Mucosa of rectum (tissue), 2 donors: ENCODE data around the gene PRRT3.

Experiments used
- H3K27ac ChIP-seq, 2 donors: one replicate each; pipeline ENCODE4 v1.7.0; 2013; ENCODE audit warnings: inconsistent platforms in 2 of 2, low read depth in 2 of 2, low read length in 2 of 2
- H3K27me3 ChIP-seq, 2 donors: one replicate each; pipeline ENCODE4 v1.7.0; 2013; ENCODE audit warnings: low read length in 2 of 2; ENCODE audit not compliant: control insufficient read depth in 2 of 2, insufficient read depth in 2 of 2
- H3K36me3 ChIP-seq, 2 donors: one replicate each; pipeline ENCODE4 v1.7.0; 2013; ENCODE audit warnings: low read length in 2 of 2; ENCODE audit not compliant: control insufficient read depth in 2 of 2, insufficient read depth in 2 of 2
- H3K4me1 ChIP-seq, 2 donors: one replicate each; pipeline ENCODE4 v1.7.0; 2013; ENCODE audit warnings: low read length in 2 of 2, mild to moderate bottlenecking in 1 of 2; ENCODE audit not compliant: control insufficient read depth in 2 of 2, insufficient read depth in 2 of 2
- H3K4me3 ChIP-seq, 2 donors: one replicate each; pipeline ENCODE4 v1.7.0; 2013; ENCODE audit warnings: low read length in 2 of 2
- H3K9ac ChIP-seq, 2 donors: one replicate each; pipeline ENCODE4 v1.7.0; 2013; ENCODE audit warnings: low read length in 2 of 2, low read depth in 1 of 2, mild to moderate bottlenecking in 1 of 2
- H3K9me3 ChIP-seq, 2 donors: one replicate each; pipeline ENCODE4 v1.7.0; 2013; ENCODE audit warnings: low read length in 2 of 2; ENCODE audit not compliant: control insufficient read depth in 2 of 2
- donor health status: healthy.
- donor health status: Normal muscosa, but diverticular disease.

The PRRT3 gene

GRCh38 chr3:9912294-9912935, 39.8 kb downstream of the PRRT3 start:
- H3K27me3 ChIP-seq: no peaks in the 10 kb centered on the region
- H3K27ac ChIP-seq: no peak overlapping the region
- H3K9ac ChIP-seq: no peak overlapping the region
- H3K4me3 ChIP-seq: no peak overlapping the region
- peaks cover 27 to 28% of the 10 kb centered on the region in 2 donors for H3K4me1 ChIP-seq
- no peaks in the 10 kb centered on the region for H3K9me3 ChIP-seq
- peaks cover 27 to 33% of the 10 kb centered on the region in 2 donors for H3K36me3 ChIP-seq

DNA sequence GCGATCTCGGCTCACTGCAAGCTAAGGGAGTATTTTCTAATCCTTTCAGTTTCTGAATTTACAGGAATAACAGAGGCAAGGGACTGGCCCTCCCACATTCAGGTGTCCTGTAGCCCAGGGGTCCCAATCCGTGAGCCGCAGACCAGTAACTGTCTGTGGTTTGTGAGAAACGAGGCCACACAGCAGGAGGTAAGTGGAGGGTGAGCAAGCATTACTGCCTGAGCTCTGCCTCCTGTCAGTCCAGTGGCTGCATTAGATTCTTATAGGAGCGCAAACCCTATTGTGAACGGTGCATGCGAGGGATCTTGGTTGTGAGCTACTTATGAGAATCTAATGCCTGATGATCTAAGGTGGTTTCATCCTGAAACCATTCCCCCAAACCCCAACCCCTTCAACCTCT, 40.3 kb downstream of the PRRT3 start:
- Histone ChIP-seq H3K9me3 (no peaks in the 10 kb centered on the region), H3K27me3 (no peaks in the 10 kb centered on the region), H3K36me3 (peaks cover 29 to 37% of the 10 kb centered on the region in 2 donors), H3K27ac (no peak overlapping the region), H3K9ac (no peak overlapping the region), H3K4me1 (peaks cover 23 to 25% of the 10 kb centered on the region in 2 donors), H3K4me3 (no peak overlapping the region)

DNA sequence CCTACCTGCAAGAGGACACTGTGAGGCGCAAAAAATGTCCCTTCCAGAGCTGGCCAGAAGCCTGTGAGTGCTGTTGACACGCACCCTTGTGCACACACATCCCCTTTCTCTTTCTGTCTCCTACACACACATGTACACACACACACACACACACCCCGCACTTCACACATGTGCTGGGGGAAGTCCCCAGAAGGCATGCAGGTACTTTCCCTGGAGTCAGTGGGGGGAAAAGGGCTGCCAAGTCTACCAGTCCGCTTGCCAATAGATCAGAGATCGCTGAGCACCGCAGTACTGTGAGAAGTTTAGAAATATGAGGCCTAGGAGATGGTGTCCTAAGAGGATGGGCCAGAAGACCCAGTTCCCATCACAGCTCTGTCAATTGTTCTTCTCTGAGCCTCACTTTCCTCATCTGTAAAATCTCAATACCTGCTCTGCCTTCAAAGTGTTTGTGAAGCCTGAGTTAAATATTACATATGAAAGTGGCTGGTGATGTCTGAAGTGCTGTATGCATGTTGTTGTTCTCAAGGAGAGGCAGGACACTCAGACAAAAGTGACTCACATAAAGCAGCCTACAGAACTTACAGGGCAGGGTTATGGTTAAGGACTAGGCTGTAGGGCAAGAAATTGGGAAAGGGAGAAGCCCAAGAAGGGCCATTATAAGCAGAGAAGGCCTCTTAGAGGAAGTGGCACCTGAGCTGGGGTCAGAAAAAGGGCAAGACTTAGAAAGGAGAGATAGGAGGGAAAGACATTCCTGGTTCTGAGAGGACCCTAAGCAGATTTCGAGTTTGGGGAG, 42.8 kb downstream of the PRRT3 start:
- Histone ChIP-seq H3K4me1 (peaks cover 2 to 9% of the 10 kb centered on the region in 2 donors), H3K9ac (no peak overlapping the region), H3K27me3 (no peaks in the 10 kb centered on the region), H3K27ac (no peak overlapping the region), H3K9me3 (no peaks in the 10 kb centered on the region), H3K4me3 (no peak overlapping the region), H3K36me3 (peaks cover 36 to 44% of the 10 kb centered on the region in 2 donors)

DNA sequence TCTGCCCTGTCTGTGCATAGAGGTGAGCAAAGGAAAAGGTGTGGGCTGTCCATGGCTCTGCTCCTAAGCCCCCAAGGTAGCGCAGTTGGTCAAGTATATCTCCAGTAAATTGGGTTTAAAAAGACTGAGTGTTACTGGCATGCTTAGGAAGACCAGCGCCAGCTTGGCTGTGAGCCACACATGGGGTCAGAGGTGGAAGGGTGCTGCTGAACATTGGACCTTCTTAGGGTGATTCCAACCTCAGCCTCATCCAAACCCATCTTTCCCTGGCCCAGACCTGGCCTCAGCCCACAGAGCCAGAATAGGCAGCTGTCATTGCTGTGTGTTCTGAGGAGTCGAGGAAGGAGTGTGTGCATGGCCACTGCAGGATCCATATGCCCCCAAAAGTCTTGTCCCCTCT, 43.9 kb downstream of the PRRT3 start:
- H3K4me3 ChIP-seq: no peak overlapping the region
- H3K9ac ChIP-seq: no peak overlapping the region
- peaks cover 36 to 44% of the 10 kb centered on the region in 2 donors for H3K36me3 ChIP-seq
- H3K4me1 ChIP-seq: peaks cover 4 to 8% of the 10 kb centered on the region in 2 donors
- no peaks in the 10 kb centered on the region for H3K9me3 ChIP-seq
- H3K27ac ChIP-seq: no peak overlapping the region
- no peaks in the 10 kb centered on the region for H3K27me3 ChIP-seq

GRCh38 chr3:9906480-9906879, 45.7 kb downstream of the PRRT3 start:
- H3K4me1 ChIP-seq: peaks cover 15 to 23% of the 10 kb centered on the region in 2 donors
- peaks cover 25 to 37% of the 10 kb centered on the region in 2 donors for H3K36me3 ChIP-seq
- no peak overlapping the region for H3K4me3 ChIP-seq
- H3K27ac ChIP-seq: no peak overlapping the region
- no peak overlapping the region for H3K9ac ChIP-seq
- H3K9me3 ChIP-seq: no peaks in the 10 kb centered on the region
- H3K27me3 ChIP-seq: no peaks in the 10 kb centered on the region

DNA sequence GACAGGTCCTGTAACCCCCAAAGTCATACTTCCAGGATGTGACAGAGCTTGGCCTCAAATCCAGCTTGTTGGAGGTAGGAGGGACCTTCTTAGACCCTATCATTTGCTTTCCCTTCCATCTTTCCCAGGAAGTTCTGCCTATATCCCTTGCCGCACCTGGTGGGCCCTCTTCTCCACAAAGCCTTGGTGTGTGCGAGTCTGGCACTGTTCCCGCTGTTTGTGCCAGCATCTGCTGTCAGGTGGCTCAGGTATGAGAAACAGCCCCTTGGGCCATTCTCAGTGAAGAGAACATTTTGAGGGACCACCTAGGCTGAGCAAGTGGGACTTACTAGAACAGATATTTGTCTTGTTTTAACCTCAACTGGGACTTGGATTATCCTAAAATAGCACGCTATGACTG, 48.3 kb downstream of the PRRT3 start:
- peak overlapping the region; percentile 88 to 91 for H3K9ac ChIP-seq
- H3K36me3 ChIP-seq: peaks cover 23 to 26% of the 10 kb centered on the region in 2 donors
- H3K4me3 ChIP-seq: peak overlapping the region; percentile 77 to 87
- no peaks in the 10 kb centered on the region for H3K27me3 ChIP-seq
- H3K9me3 ChIP-seq: no peaks in the 10 kb centered on the region
- peak overlapping the region in 1 of 2 donors; percentile 82 for H3K27ac ChIP-seq
- peaks cover 24 to 40% of the 10 kb centered on the region in 2 donors for H3K4me1 ChIP-seq

GRCh38 chr3:9903238-9903624, 49.0 kb downstream of the PRRT3 start:
- H3K36me3 ChIP-seq: peaks cover 16 to 20% of the 10 kb centered on the region in 2 donors
- peaks cover 31 to 47% of the 10 kb centered on the region in 2 donors for H3K4me1 ChIP-seq
- peak overlapping the region; percentile 82 to 88 for H3K27ac ChIP-seq
- H3K4me3 ChIP-seq: peak overlapping the region; percentile 77 to 87
- no peaks in the 10 kb centered on the region for H3K27me3 ChIP-seq
- no peaks in the 10 kb centered on the region for H3K9me3 ChIP-seq
- peak overlapping the region; percentile 88 to 91 for H3K9ac ChIP-seq

DNA sequence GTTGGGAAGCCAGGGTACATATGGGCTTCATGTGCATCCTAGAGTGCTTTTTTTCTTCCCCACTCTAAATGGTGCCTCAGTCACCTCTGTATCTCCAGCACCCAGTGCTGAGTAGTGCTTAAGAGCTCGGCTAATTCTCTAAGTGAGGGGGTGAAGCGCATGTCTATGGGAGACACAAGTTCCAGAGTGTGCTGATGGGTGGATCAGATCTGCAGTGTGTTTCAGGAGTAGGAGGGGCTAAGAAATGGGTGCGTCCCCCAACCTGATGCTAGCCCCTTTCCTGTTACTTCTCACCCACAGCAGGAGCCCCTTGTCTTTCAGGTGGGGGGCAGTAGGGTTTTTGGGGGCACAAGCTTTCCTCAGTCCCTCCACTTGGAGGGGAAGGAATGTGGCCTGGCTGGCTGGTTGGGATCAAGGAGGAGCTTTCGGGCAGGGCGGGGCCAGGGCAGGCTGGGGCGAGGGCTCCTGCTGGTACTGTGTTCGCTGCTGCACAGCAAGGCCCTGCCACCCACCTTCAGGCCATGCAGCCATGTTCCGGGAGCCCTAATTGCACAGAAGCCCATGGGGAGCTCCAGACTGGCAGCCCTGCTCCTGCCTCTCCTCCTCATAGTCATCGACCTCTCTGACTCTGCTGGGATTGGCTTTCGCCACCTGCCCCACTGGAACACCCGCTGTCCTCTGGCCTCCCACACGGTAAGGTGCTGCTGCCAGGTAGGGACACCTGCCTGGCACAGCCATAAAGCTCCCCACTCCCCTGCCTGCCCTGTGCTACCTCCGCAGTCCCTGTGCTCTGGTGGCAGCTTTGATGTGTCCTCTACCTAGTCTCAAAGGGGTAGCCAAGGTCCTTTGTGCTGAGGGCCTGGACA, 49.6 kb downstream of the PRRT3 start, which contains the start of gene IL17RE:
IL17RE (plus strand) TSS at position 477 of the 866 bp plus-strand sequence; CDS start at position 562, 85 bp downstream.
- Histone ChIP-seq H3K9me3 (no peaks in the 10 kb centered on the region), H3K27me3 (no peaks in the 10 kb centered on the region), H3K9ac (peak within 1 kb of the TSS; percentile 88 to 91), H3K27ac (peak within 1 kb of the TSS; percentile 82 to 88), H3K4me1 (peaks cover 37 to 51% of the 10 kb centered on the region in 2 donors), H3K4me3 (peak within 1 kb of the TSS; percentile 77 to 87), H3K36me3 (peaks cover 10 to 14% of the 10 kb centered on the region in 2 donors)

DNA sequence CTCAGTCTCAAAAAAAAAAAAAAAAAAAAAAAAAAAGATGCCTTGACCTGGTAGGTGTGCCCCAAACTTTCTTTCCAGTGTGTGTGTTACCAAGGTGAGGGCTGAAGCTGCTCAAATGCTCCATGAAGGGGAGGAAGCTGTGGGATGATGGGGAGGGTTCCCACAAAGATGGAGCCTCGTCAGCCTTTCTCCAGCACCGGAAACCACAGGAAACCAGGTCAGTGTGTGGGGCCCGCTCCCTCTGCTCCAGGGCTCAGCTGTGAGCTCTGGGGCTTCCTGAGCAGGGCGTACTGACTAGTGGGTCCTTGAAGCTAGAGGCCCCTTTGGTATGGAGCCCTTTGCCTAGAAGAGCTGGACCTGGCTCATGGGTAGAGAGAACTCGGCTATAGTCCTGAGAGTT, 50.2 kb downstream of the PRRT3 start:
- Histone ChIP-seq H3K9me3 (no peaks in the 10 kb centered on the region), H3K4me3 (peak overlapping the region; percentile 77 to 87), H3K27ac (peak overlapping the region; percentile 82 to 88), H3K9ac (peak overlapping the region in 1 of 2 donors; percentile 91), H3K27me3 (no peaks in the 10 kb centered on the region), H3K4me1 (peaks cover 43 to 58% of the 10 kb centered on the region in 2 donors), H3K36me3 (peaks cover 7 to 9% of the 10 kb centered on the region in 2 donors)
